Testis (tissue), 3 donors: ENCODE measurements around the gene MLLT1. TPM values are rescaled to one million over a fixed set of nuclear protein-coding genes. Genes with fewer than 3 reads are reported as not detected.

Experiments used
- DNase-seq: peaks from one replicate; pipeline ENCODE4 v3.0.0-alpha.2; 2019
- H3K27ac ChIP-seq, 2 donors: fragments of 200-600 bp; sonication (generic); one replicate each; pipeline ENCODE4 v1.5.1; 2019
- H3K27me3 ChIP-seq: fragments of 200-600 bp; sonication (generic); one replicate; pipeline ENCODE4 v1.5.1; 2019
- H3K36me3 ChIP-seq: fragments of 200-600 bp; sonication (generic); one replicate; pipeline ENCODE4 v1.5.1; 2017; ENCODE audit warnings: low read depth; ENCODE audit errors: missing control alignments
- H3K4me1 ChIP-seq: fragments of 200-600 bp; sonication (generic); one replicate; pipeline ENCODE4 v1.5.1; 2019
- H3K4me3 ChIP-seq, 2 donors: fragments of 200-600 bp; sonication (generic); one replicate each; pipeline ENCODE4 v1.5.1; 2017 to 2019
- H3K9me3 ChIP-seq: fragments of 200-600 bp; sonication (generic); one replicate; pipeline ENCODE4 v1.5.1; 2017
- POLR2A ChIP-seq: fragments of 450-650 bp; IDR thresholded peaks from one replicate; pipeline ENCODE4 v1.6.1; 2017; ENCODE audit warnings: antibody characterized with exemption, mild to moderate bottlenecking, moderate library complexity
- whole genome bisulfite sequencing, 2 donors: methylation state at CpG; one replicate each; pipeline ENCODE4 v1.1.5; 2018; 5-methylcytosine and 5-hydroxymethylcytosine counted together
- intact Hi-C: fragments of 100-400 bp; cut with DNase I; formaldehyde crosslinking; loops from one replicate; pipeline ENCODE4 v1.15.1; 2023; ENCODE audit warnings: low total_unique reads
- polyA plus RNA-seq: library from polyadenylated mRNA; stranded (reverse); fragments of 350-450 nt; fragmentation: Illumina TruSeq; extraction: RNeasy Lipid Tissue Mini Kit (QIAGEN cat#74804); gene quantifications from one replicate; pipeline ENCODE4 v1.2.3, GENCODE V29; 2014; ENCODE audit warnings: low read depth, low replicate concordance; ENCODE audit not compliant: insufficient read depth
- total RNA-seq, 2 donors: library from RNA; depleted of rRNA; stranded (reverse); fragments of >200 nt; gene quantifications; one replicate each; pipeline ENCODE4 v1.2.3, GENCODE V29; 2016
- TF ChIP-seq, protein P1 (sequence below), 3 experiments: fragments of 450-650 bp in 2 of 3; fragments of 200-600 bp in 1 of 3; sonication (generic) in 1 of 3; IDR thresholded peaks; one replicate each; pipeline ENCODE4 v1.5.1; 2016 to 2019; ENCODE audit warnings: antibody characterized with exemption in 3 of 3, mild to moderate bottlenecking in 2 of 3, moderate library complexity in 1 of 3

The MLLT1 gene
- total and polyA plus RNA-seq, 3 donors from 2014 or later, result 17.3 to 32.0 (median 22.4) TPM

DNA sequence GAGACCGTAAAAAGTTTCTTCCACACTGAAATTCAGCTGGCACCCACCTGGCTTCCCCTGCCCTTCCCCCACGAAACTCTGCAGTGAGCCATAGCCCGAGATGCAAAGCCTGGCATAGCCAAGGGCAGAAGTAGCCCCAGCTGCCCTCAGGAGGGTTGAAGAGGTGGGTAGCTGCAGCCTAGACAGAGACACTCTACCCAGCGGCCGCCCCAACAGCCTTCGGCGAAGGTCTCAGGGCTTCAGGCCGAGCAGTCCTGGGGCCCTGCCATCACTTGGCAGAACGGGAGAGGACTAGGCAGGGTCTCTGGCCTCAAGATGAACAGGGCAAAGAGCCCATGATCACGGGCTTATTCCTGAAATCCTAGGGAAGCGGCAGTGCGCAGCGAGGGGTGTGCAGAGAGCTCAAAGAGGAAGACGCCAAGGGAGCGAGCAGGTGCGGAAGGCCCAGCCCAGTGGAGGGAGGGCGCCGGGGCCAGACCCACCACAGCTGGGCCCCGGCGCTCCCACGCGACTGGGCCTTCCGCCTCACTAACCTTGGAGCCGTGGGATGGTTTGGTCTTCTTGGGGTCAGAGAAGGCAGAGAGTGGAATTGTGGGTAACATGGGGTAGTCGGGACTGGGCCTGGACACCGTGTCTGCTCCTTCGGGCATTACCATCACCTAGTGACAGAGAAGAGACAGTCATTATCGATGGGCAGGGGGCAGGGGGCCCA lies 53.2 kb downstream of the MLLT1 start:
- H3K9me3 ChIP-seq, result no peaks in the 10 kb centered on the region
- H3K4me1 ChIP-seq, result peaks cover 11% of the 10 kb centered on the region
- TF ChIP-seq POLR2A, result no peak
- no peak for DNase-seq
- H3K36me3 ChIP-seq, result no peaks in the 10 kb centered on the region
- no peaks in the 10 kb centered on the region for H3K27me3 ChIP-seq
- no peak overlapping the region for H3K27ac ChIP-seq
- intact Hi-C loops, result no loop called here
- WGBS, 2 donors, result 91 to 96% methylated on average over 28 of the region's 28 CpGs
- no peak overlapping the region for H3K4me3 ChIP-seq

DNA sequence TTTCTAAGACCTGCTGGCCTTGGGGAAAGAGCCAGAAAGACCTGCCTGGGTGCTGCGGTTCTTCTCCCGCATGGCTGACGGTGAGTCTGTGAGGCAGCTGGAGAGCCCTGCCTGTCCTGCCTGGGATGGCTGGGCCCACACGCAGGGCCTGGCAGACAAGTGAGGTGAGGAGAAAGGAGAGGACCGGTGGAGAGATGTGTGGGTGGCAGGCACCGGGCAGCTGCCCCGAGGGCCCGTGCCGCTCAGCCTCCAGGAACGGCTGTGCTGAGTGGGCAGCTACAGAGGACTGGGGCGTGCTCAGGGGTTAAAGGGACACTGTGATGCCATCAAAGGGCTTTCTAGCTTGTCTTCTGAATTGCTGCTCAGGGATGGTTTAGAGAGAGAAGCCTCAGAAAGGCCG lies 53.8 kb downstream of the MLLT1 start:
- no peak overlapping the region for H3K4me3 ChIP-seq
- H3K4me1 ChIP-seq, result peaks cover 12% of the 10 kb centered on the region
- no peaks in the 10 kb centered on the region for H3K36me3 ChIP-seq
- no peaks in the 10 kb centered on the region for H3K9me3 ChIP-seq
- intact Hi-C loops, result no loop called here
- H3K27me3 ChIP-seq, result no peaks in the 10 kb centered on the region
- TF ChIP-seq, protein P1, sequence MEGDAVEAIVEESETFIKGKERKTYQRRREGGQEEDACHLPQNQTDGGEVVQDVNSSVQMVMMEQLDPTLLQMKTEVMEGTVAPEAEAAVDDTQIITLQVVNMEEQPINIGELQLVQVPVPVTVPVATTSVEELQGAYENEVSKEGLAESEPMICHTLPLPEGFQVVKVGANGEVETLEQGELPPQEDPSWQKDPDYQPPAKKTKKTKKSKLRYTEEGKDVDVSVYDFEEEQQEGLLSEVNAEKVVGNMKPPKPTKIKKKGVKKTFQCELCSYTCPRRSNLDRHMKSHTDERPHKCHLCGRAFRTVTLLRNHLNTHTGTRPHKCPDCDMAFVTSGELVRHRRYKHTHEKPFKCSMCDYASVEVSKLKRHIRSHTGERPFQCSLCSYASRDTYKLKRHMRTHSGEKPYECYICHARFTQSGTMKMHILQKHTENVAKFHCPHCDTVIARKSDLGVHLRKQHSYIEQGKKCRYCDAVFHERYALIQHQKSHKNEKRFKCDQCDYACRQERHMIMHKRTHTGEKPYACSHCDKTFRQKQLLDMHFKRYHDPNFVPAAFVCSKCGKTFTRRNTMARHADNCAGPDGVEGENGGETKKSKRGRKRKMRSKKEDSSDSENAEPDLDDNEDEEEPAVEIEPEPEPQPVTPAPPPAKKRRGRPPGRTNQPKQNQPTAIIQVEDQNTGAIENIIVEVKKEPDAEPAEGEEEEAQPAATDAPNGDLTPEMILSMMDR (IDR thresholded peaks at IDR 0.05), result no peak
- TF ChIP-seq POLR2A, result no peak
- DNase-seq, result no peak
- H3K27ac ChIP-seq, result no peak overlapping the region
- 82 to 84% methylated on average over 11 to 12 of the region's 12 CpGs for WGBS, 2 donors

DNA sequence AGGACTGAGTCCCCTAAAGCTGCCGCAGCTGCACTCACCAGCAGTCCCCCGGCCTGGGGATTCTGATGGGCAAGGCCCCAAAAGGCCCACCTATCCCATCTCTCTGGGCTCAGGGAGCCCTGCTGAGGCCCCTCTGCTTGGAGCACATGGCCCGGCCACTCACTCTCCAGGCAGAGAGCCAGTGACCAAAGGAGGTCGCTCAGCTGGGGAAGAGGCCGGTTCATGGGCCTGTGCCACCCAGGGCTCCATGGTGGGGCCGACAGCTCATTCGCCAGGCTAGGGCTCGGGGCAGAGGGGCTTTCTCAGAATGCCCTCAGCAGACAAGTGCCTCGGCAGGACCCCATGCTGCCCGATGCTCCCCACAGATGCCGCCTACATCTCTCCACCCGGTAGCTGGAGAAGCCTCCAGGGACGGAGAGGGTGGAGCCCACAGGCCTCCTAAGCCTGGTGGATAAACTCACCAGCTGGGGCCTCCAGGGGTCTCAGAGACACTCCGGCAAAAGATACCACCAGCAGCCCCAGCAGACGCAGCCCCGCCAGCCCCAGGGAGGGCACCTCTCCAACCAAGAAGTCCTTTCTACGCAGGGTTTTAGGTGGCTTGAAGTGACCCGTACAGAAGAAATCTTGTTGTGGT lies 54.4 kb downstream of the MLLT1 start:
- Histone ChIP-seq H3K4me1 (peaks cover 17% of the 10 kb centered on the region), H3K27ac (no peak overlapping the region), H3K9me3 (no peaks in the 10 kb centered on the region), H3K4me3 (no peak overlapping the region), H3K27me3 (no peaks in the 10 kb centered on the region), H3K36me3 (no peaks in the 10 kb centered on the region)
- no peak for DNase-seq
- 83 to 91% methylated on average over 11 to 18 of the region's 18 CpGs for WGBS, 2 donors
- intact Hi-C loops, result no loop called here
- no peak for TF ChIP-seq POLR2A
- TF ChIP-seq, protein P1 (IDR thresholded peaks at IDR 0.05), result no peak

DNA sequence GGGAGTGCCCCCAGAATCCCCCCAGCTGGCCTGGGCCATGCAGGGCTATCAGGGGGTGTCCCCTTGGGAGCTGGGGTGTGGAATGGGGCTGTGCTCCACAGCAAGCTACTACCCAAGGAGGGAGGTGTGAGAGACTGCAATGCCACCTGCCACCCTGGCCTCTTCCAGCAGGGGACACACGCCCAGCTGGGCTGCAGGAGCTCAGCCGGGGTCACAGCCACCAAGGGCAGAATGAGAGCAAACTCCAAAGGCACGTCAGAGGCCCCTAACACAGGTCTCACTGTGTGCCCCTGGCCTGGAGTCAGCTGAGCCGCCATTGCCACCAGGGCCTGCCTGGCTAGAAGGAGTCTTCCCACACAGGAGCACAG lies 55.5 kb downstream of the MLLT1 start:
- H3K4me3 ChIP-seq, result no peak overlapping the region
- H3K27ac ChIP-seq, result no peak overlapping the region
- peaks cover 28% of the 10 kb centered on the region for H3K4me1 ChIP-seq
- intact Hi-C loops, result loop anchor here (5.0 kb wide), 1 partner anchor 53 kb away; the partner anchor contains the start of gene MLLT1
- no peaks in the 10 kb centered on the region for H3K9me3 ChIP-seq
- H3K36me3 ChIP-seq, result no peaks in the 10 kb centered on the region
- H3K27me3 ChIP-seq, result no peaks in the 10 kb centered on the region
- whole genome bisulfite sequencing, 2 donors, result 95 to 96% methylated on average over 3 to 4 of the region's 4 CpGs
- no peak for DNase-seq
- TF ChIP-seq, protein P1 (IDR thresholded peaks at IDR 0.05), result no peak
- TF ChIP-seq POLR2A, result no peak

DNA sequence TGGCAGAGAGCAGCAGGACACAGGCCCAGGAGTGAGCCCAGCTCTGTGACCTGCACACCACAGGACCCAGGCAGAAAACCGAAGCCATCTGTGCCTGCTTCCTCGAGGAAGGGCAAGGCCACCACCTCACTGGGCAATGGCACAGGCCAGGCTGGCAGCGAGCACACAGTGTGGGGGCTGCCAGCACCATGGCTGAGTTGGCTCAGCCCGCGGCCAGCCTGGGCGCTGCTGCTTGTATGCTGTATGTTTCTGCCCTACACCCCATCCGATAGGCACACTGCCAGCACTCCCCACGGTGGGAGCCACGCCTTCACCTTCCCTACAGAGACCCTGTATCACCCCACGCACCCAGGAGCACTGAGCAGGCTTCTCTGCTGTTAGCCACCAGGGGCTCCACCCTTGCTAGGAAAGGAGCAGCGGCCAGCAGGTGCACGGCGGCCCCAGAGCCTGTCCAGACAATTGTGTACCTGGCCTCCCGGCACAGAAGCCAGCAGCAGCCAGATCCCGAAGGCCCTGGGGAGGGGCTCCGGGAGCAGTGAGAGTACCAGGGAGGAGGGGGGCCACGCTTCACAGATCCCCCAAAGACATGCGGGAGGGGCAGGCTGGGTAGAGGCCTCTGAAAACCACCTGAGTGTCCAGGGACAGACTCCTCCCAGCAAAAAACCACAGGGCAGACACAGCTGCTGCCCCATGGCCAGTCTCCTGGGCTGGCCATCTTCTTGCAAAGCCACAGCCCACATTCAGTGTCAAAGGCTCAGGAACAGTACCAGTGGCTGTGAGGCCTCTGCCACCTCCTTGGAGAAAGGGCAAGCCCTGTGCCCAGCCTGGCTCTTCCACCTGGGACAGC lies 56.1 kb downstream of the MLLT1 start:
- no peak for DNase-seq
- peaks cover 34% of the 10 kb centered on the region for H3K4me1 ChIP-seq
- intact Hi-C loops, result loop anchor here (5.0 kb wide), 1 partner anchor 54 kb away; the partner anchor contains the start of gene MLLT1
- H3K36me3 ChIP-seq, result no peaks in the 10 kb centered on the region
- TF ChIP-seq, protein P1 (IDR thresholded peaks at IDR 0.05), result no peak
- TF ChIP-seq POLR2A, result no peak
- 79 to 87% methylated on average over 7 to 18 of the region's 18 CpGs for WGBS, 2 donors
- no peaks in the 10 kb centered on the region for H3K27me3 ChIP-seq
- no peak overlapping the region for H3K4me3 ChIP-seq
- no peaks in the 10 kb centered on the region for H3K9me3 ChIP-seq
- no peak overlapping the region for H3K27ac ChIP-seq
